ENCODE results near the gene PTPN11. TPM values are rescaled to one million over a fixed set of nuclear protein-coding genes. Genes with fewer than 3 reads are reported as not detected.

Gene PTPN11
- total RNA-seq, 2 donors from 2014 or later = 94.0 to 125 TPM

DNA sequence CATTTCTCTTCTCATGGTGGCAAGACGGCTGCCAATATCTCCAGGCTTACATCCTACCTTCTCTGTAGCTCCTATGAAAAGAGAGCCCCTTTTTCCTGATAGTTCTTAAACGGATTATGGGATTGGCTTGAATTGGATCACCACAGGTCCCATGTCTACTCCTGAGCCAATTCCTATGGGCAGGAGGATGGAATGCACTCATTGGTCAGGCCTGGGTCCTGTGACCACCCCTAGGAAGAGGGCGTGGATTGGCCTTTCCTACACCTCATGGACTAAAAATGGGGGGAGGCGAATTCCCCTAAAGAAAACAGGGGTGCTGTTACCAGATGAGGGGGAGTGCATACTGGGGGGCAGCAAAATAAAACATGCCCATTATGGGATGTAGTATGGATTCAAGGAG, 108.8 kb downstream of the PTPN11 start:
- ATAC-seq = no peak

DNA sequence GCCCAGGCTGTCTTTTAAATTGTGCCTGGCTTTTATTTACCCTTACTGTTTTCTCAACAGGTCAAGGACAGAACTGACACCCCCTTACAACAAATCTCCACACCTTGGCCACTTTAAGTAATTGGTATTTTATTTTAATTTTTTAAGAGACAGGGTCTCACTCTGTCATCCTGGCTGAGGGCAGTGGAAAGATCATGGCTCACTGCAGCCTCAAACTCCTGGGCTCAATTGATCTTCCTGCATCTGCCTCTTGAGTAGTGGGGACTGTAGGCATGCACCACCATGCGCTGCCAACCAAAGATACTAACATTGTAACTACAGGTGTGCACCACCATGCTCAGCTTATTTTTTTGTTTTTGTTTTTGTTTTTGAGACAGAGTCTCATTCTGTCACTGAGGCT, 109.8 kb downstream of the PTPN11 start:
- intact Hi-C loops (cut with DNase I) = no loop called here
- no peak for ATAC-seq
- no peak for DNase-seq

More for the DNA sequence above, 108.8 kb downstream of the PTPN11 start:
- intact Hi-C loops (cut with DNase I) = no loop called here
- no peak for DNase-seq

- intact Hi-C loops (cut with DNase I) = no loop called here
Observed at GRCh38 chr12:112530941-112531340, 112.2 kb downstream of the PTPN11 start.

GRCh38 chr12:112532106-112532505, 113.4 kb downstream of the PTPN11 start:
- DNase-seq (no peak), ATAC-seq (no peak)
- intact Hi-C loops (cut with DNase I) = no loop called here

More at GRCh38 chr12:112530941-112531340, 112.2 kb downstream of the PTPN11 start:
- DNase-seq (no peak), ATAC-seq (no peak)

DNA sequence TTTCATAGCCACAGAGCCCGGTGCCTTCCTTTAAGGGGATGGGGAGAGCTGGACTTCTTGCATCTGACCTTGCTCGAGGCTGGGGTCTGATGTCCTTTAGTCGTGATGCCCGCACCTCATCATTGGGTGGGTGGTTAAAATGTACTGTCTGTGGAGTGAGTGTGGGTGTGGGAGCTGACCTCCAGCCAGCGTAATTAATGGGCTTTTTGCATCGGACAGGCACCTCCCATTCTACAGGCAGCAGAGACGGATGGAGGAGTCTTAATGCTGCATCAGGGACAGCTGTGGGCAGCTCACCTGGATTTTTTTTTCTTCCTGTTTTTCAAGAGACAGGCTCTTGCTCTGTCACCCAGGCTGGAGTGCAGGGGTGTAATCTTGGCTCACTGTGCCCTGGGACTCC, 114.8 kb downstream of the PTPN11 start:
- intact Hi-C loops (cut with DNase I) = no loop called here
- ATAC-seq = no peak
- DNase-seq = no peak

DNA sequence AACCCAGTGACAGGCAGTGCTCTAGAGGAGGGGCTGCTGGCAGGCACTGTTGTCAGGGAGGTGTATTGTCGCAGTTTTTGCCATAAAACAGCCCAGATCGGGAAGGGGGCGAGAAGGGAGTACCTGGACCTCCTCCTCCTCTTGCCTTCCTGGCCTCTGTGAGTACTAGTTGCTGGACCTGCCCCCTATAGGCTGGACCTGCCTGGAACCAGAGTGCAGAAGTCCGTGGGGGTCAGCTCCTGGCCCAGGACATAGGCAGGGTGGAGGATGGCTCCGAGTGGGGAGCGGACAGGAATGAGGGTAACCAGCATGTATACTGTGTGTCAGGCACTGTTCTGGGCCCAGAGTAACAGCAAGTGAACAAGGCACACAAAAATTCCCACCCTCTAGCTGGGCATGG, 116.3 kb downstream of the PTPN11 start:
- no peak for ATAC-seq
- intact Hi-C loops (cut with DNase I) = no loop called here
- DNase-seq = no peak

DNA sequence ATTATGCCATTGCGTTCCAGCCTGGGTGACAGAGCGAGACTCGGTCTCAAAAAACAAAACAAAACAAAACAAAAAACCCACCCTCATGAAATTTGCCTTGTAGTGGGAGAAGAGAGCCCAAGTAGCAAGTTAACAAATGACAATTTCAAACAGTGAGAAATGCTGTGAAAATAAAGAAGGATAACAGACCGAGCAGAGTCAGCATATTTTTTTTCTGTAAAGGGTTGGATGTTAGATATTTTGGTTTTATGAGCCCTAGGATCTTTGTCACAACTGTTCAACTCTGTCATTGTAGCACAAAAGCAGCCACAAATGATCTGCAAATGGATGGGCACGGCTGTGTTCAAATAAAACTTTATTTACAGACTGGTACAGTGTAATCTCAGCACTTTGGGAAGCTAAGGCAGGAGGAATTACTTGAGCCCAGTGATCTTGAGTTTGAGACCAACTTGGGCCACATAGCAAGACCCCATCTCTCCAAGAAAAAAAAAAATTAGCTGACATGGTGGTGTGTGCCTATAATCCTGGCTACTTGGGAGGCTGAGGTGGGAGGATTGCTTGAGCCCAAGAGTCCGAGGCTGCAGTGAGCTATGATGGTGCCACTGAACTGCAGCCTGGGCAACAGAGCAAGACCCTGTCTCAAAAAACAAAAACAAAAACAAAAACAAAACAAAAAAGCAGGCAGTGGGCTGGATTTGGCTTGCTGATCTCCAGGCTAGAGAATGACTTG, 117.1 kb downstream of the PTPN11 start:
- intact Hi-C loops (cut with DNase I) = no loop called here
- DNase-seq = no peak
- no peak for ATAC-seq

DNA sequence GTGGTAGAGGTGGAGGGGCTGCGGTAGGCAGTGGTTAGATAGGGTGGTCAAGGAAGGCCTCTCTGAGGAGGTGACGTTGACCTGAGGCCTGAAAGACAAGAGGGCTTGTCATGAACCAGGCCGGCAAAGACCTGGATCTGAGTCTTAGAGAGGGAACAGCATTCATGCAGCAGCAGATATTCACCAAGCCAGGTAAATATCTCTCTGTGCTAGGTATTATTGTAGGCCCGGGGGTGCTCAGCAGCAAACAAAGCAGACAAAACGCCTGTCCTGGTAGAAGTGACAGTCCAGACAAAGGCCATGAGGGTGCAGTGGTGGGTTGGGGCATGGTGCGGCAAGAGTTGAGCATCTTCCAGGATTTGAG, 117.6 kb downstream of the PTPN11 start:
- ATAC-seq (no peak), DNase-seq (no peak)
- intact Hi-C loops (cut with DNase I) = no loop called here

- DNase-seq (no peak), ATAC-seq (no peak)
- intact Hi-C loops (cut with DNase I) = no loop called here
Observed at GRCh38 chr12:112537710-112538396, 119.1 kb downstream of the PTPN11 start.

GRCh38 chr12:112538740-112539139, 120.0 kb downstream of the PTPN11 start:
- DNase-seq (no peak), ATAC-seq (no peak)
- intact Hi-C loops (cut with DNase I) = no loop called here

- DNase-seq = no peak
- intact Hi-C loops (cut with DNase I) = no loop called here
- ATAC-seq = no peak
Observed at GRCh38 chr12:112539221-112539620, 120.5 kb downstream of the PTPN11 start.

DNA sequence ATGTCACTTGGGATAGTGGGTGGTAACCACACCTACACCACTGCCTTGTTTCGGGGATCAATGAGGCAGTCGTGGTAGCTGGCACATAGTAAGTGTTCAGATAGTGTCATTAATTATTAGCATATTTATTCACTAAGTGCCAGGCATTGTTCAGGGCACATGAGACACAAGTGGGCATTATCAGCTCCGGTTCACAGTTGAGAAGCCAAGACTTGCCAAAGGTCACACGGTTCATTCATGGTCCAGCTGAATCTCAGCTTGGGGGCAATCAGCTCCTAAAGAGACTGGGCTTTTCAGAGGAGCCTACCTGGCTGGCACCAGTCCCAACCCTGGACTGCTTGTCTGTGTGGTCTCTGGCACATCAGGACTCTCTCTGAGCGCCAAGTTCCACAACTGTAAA, 121.3 kb downstream of the PTPN11 start:
- intact Hi-C loops (cut with DNase I) = no loop called here
- DNase-seq (no peak), ATAC-seq (no peak)

DNA sequence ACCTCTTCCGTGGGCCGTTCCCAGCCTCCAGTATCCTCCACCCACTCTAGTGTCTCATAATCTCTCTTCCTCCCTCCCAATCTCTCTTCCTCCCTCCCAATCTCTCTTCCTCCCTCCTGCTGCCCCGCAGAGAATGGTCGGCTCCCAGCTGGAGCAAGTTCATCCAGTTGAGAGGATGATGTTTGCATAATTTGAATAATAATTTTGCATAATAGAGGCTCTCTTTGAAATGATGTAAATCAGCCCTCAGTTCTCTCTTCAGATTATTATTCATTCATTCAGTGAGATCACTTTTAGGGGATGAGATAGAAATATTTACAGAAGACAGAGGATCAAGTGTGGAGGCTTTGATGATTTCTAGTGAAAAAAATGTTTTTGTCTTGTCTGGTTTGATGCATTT, 125.0 kb downstream of the PTPN11 start:
- DNase-seq (no peak), ATAC-seq (no peak)
- intact Hi-C loops (cut with DNase I) = no loop called here

DNA sequence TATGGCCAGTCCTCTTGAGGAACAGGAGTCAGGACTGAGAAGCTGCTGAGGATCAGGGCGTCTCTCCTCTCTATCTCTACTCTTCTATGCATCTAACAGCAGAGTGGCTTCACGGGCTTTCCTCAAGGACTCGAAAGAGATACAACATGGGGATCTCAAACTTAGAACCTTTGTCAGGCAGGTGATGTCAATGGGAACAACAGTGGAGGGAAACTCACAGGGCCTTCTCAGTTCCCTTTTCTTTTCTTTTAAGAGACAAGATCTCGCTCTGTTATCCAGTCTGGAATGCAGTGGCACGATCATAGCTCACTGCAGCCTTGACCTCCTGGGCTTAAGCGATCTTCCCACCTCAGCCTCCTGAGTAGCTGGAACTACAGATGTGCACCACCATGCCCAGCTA, 127.6 kb downstream of the PTPN11 start:
- no peak for DNase-seq
- intact Hi-C loops (cut with DNase I) = no loop called here
- ATAC-seq = no peak

DNA sequence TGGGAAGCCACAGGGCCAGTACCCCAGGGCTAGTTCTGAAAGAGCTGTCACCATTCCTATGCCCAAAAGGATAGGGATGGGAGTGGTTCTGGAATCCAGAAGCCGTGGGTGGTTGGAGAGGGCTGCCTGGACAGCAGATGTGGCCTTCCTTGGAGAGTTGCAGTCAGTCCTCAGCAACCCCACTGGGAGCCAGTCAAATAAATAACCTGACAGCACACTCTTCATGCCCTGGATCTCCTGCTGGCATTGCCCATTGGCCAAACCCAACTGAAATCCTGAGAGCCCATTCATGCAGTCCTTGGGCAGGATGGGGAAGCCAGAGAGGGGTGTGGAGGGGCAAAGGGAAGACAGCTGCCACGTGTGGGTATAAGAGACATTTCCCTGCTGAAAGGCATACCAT, 128.2 kb downstream of the PTPN11 start:
- ATAC-seq (no peak), DNase-seq (no peak)
- intact Hi-C loops (cut with DNase I) = no loop called here

GRCh38 chr12:112549031-112549430, 130.3 kb downstream of the PTPN11 start:
- intact Hi-C loops (cut with DNase I) = no loop called here
- no peak for ATAC-seq
- no peak for DNase-seq

- ATAC-seq (no peak), DNase-seq (no peak)
Observed at GRCh38 chr12:112551681-112552080, 132.9 kb downstream of the PTPN11 start.

DNA sequence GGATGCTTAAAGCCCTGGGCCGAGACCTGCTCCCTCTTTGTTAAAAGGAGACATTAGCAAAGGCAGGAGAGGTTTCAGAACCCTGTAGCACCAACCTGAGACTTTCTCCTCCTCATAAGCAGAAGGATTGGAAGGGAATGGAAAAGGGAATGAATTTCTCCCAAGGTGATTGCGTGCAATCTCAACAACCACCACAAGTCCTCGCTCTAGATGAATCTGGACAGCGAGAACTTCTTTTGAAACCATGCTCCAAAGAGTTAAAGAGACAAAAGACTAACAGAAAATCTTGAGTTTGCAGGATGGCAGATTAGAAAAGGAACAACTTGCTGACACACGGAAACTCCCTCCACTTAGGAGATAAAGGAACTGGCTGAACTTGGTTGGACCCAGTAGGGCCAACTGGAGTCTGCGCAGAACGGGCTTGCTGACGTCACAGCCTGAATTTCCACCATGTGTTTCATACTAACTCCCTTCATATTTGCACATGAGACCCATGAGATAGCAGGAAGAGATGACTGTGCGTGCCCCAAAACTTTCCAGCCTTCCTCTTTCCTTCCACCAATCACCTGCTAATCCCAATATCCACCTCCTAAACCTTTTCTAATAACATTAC, 137.0 kb downstream of the PTPN11 start:
- intact Hi-C loops (cut with DNase I) = no loop called here
- ATAC-seq (no peak), DNase-seq (no peak)

More at GRCh38 chr12:112551681-112552080, 132.9 kb downstream of the PTPN11 start:
- intact Hi-C loops (cut with DNase I) = no loop called here

DNA sequence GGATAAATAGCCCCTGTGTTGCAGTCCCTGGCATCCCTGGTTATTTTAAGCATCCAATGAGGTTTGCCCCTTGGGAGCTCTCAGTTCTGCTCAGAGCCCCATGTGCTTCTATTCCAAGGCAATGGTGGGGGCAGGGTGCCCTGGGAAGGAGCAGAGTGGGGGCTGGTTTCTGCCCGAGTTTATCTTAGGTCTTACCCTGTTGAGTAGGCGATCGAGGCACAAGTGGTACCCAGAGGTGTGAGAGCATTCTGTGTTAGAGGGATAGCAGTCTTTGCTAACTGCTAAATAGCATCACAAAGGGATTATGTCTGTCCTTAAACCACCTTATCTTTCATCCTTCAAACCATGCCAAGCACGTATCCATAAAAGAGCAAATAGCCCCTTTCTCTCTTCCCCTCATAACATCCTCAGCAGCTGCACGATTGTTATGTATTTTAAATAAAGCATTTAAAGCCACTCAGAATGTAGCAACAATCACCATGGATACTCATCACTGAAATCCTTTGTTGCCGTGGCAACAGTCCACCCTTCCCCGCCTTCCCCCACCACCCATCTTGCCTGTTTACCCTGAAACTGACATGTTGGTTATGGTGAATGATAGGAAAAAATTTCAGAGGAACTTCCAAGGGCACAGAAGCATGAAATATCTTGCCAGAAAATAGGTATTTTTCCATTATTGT, 139.3 kb downstream of the PTPN11 start:
- no peak for ATAC-seq
- intact Hi-C loops (cut with DNase I) = no loop called here
- DNase-seq = no peak

All from left cardiac atrium (tissue), 4 donors.